Fibroblast of mammary gland (primary cell): ENCODE results near the gene ARHGAP29.
A peak's percentile ranks its signal among the peaks of the same experiment; 100 is the strongest.

Experiments
- DNase-seq: peaks from one replicate; pipeline ENCODE4 v3.0.0-alpha.2; 2010; ENCODE audit warnings: low read depth
- H3K4me3 ChIP-seq: 2 replicates; pipeline ENCODE4 v1.5.1; 2011; ENCODE audit warnings: low read depth, mild to moderate bottlenecking, low read length, moderate library complexity; ENCODE audit not compliant: control insufficient read depth
- CTCF ChIP-seq: conservative IDR thresholded peaks from 2 replicates; pipeline ENCODE4 v1.5.1; 2011; ENCODE audit warnings: low read depth, low read length, inconsistent platforms; ENCODE audit not compliant: control insufficient read depth, insufficient read depth

The ARHGAP29 gene

GRCh38 chr1:94143173-94143808, 94.1 kb downstream of the ARHGAP29 start:
- no peak for TF ChIP-seq CTCF
- no peak overlapping the region for H3K4me3 ChIP-seq

GRCh38 chr1:94142583-94142982, 94.8 kb downstream of the ARHGAP29 start:
- no peak overlapping the region for H3K4me3 ChIP-seq
- DNase-seq: no peak
- no peak for TF ChIP-seq CTCF

More at GRCh38 chr1:94143173-94143808, 94.1 kb downstream of the ARHGAP29 start:
- DNase-seq: no peak

GRCh38 chr1:94142022-94142421, 95.4 kb downstream of the ARHGAP29 start:
- TF ChIP-seq CTCF: no peak
- no peak overlapping the region for H3K4me3 ChIP-seq
- peak; percentile 84 for DNase-seq

- no peak overlapping the region for H3K4me3 ChIP-seq
- no peak for DNase-seq
- no peak for TF ChIP-seq CTCF
Measured at GRCh38 chr1:94132111-94132510, 105.3 kb downstream of the ARHGAP29 start.

GRCh38 chr1:94130851-94131595, 106.4 kb downstream of the ARHGAP29 start:
- no peak for TF ChIP-seq CTCF
- H3K4me3 ChIP-seq: no peak overlapping the region
- DNase-seq: peak; percentile 71

GRCh38 chr1:94126651-94127050, 110.7 kb downstream of the ARHGAP29 start:
- H3K4me3 ChIP-seq: no peak overlapping the region
- TF ChIP-seq CTCF: no peak
- no peak for DNase-seq
